Gastrocnemius medialis (tissue), 4 donors: Measurements from ENCODE around the gene RAD51B.

Source experiments
- CTCF ChIP-seq, 5 experiments: fragments of 450-650 bp in 3 of 5; fragments of 200-600 bp in 2 of 5; sonication (generic) in 2 of 5; IDR thresholded peaks in 4 of 5; conservative IDR thresholded peaks in 1 of 5; 1 replicate in 4 of 5; 2 replicates in 1 of 5; pipeline ENCODE4 v1.5.1; 2016 to 2019; ENCODE audit warnings: antibody characterized with exemption in 5 of 5, mild to moderate bottlenecking in 3 of 5, moderate library complexity in 3 of 5
- POLR2A ChIP-seq, 2 donors: fragments of 450-650 bp; IDR thresholded peaks; one replicate each; pipeline ENCODE4 v1.6.1; 2017; ENCODE audit warnings: antibody characterized with exemption in 2 of 2, mild to moderate bottlenecking in 2 of 2, moderate library complexity in 2 of 2

GRCh38 chr14:68602507-68602906 lies 782.9 kb downstream of the RAD51B start:
- TF ChIP-seq CTCF (IDR thresholded peaks at IDR 0.05 in 4 of 5, conservative IDR thresholded peaks at IDR 0.05 in 1 of 5) (no peak), POLR2A (IDR thresholded peaks at IDR 0.05) (no peak)
